CD8-positive, alpha-beta memory T cell (primary cell): ENCODE results near the gene PRRX2. TPM values are rescaled to one million over a fixed set of nuclear protein-coding genes. Genes with fewer than 3 reads are reported as not detected.

ENCODE experiments used
- CTCF ChIA-PET: fragments of 350-600 bp; sonication (Branson Sonifier 250); formaldehyde crosslinking; loops from one replicate; lab custom pipeline; 2021; ENCODE audit warnings: antibody characterized with exemption; lab: Charles Lee
- POLR2A ChIA-PET: fragments of 350-600 bp; sonication (Branson Sonifier 250); formaldehyde crosslinking; loops from one replicate; lab custom pipeline; 2021; ENCODE audit warnings: antibody characterized with exemption; lab: Charles Lee
- DNase-seq, 5 donors: peaks; one replicate each; pipeline versions ENCODE4 v3.0.0 to v3.0.0-alpha.2; 2020 to 2022; ENCODE audit warnings: mixed read lengths in 1 of 5
- H3K27ac ChIP-seq: one replicate; pipeline ENCODE4 v1.7.0; 2013; ENCODE audit warnings: low read depth, mild to moderate bottlenecking, low read length, moderate library complexity
- H3K27me3 ChIP-seq: 2 replicates; pipeline ENCODE4 v1.7.0; 2013; ENCODE audit warnings: low read length, mild to moderate bottlenecking; ENCODE audit not compliant: insufficient read depth, poor library complexity, severe bottlenecking
- H3K36me3 ChIP-seq: 2 replicates; pipeline ENCODE4 v1.7.0; 2013; ENCODE audit warnings: mild to moderate bottlenecking, low read length, moderate library complexity; ENCODE audit not compliant: insufficient read depth
- H3K4me1 ChIP-seq: 2 replicates; pipeline ENCODE4 v1.7.0; 2013; ENCODE audit warnings: mild to moderate bottlenecking, low read length, moderate library complexity; ENCODE audit not compliant: insufficient read depth
- H3K4me3 ChIP-seq: 2 replicates; pipeline ENCODE4 v1.7.0; 2013; ENCODE audit warnings: mild to moderate bottlenecking, low read length
- H3K9me3 ChIP-seq: 2 replicates; pipeline ENCODE4 v1.7.0; 2013; ENCODE audit warnings: mild to moderate bottlenecking, low read length
- H3K27ac Mint-ChIP-seq, 8 donors: one replicate each; pipeline ENCODE4 v1.8.0; 2020 to 2021; ENCODE audit warnings: mixed read lengths in 8 of 8, mild to moderate bottlenecking in 6 of 8, inconsistent platforms in 3 of 8, moderate library complexity in 3 of 8
- H3K27me3 Mint-ChIP-seq, 2 donors: one replicate each; pipeline ENCODE4 v1.8.0; 2020 to 2021; ENCODE audit warnings: mixed read lengths in 2 of 2, mild to moderate bottlenecking in 1 of 2, moderate library complexity in 1 of 2
- H3K36me3 Mint-ChIP-seq, 3 donors: one replicate each; pipeline ENCODE4 v1.8.0; 2020 to 2021; ENCODE audit warnings: mixed read lengths in 3 of 3, inconsistent platforms in 1 of 3, mild to moderate bottlenecking in 1 of 3
- H3K4me1 Mint-ChIP-seq, 3 donors: one replicate each; pipeline ENCODE4 v1.8.0; 2020 to 2021; ENCODE audit warnings: mixed read lengths in 3 of 3, inconsistent platforms in 1 of 3, mild to moderate bottlenecking in 1 of 3
- H3K4me3 Mint-ChIP-seq, 7 donors: one replicate each; pipeline ENCODE4 v1.8.0; 2020 to 2021; ENCODE audit warnings: mixed read lengths in 7 of 7, mild to moderate bottlenecking in 6 of 7, moderate library complexity in 4 of 7, inconsistent platforms in 2 of 7
- H3K9me3 Mint-ChIP-seq, 5 donors: one replicate each; pipeline ENCODE4 v1.8.0; 2020 to 2022; ENCODE audit warnings: mixed read lengths in 5 of 5, mild to moderate bottlenecking in 3 of 5, moderate library complexity in 2 of 5, inconsistent platforms in 1 of 5
- polyA plus RNA-seq: library from polyadenylated mRNA; unstranded; fragments of 300-500 nt; fragmentation: Illumina TruSeq; gene quantifications from one replicate; pipeline ENCODE4 v1.2.3, GENCODE V29; 2021
- total RNA-seq, 2 experiments: library from RNA; stranded (reverse); gene quantifications; one replicate each; pipeline ENCODE4 v1.2.3, GENCODE V29; 2021

PRRX2 gene
- total and polyA plus RNA-seq, 3 experiments from 2014 or later, result 0.35 to 0.66 TPM; not detected in 1

- Histone ChIP-seq H3K4me3 (peak within 1 kb of the TSS; percentile 100), H3K36me3 (no peaks in the 10 kb centered on the region), H3K4me1 (peaks cover 54% of the 10 kb centered on the region), H3K27ac (peak within 1 kb of the TSS; percentile 97), H3K9me3 (no peaks in the 10 kb centered on the region), H3K27me3 (peaks cover 8% of the 10 kb centered on the region)
- DNase-seq, result peak; percentile 82 to 93 (median 89)
- peak within 1 kb of the TSS; percentile 86 to 99 (median 97) for H3K27ac Mint-ChIP-seq
- POLR2A ChIA-PET, result interaction anchor here (0.5 to 2.3 kb wide), 13 partner anchors 15 to 1264 kb away, joined by 3 to 14 read pairs (median 6); partner anchors contain the start of genes ASB6 and IER5L
- H3K9me3 Mint-ChIP-seq, result no peaks in the 10 kb centered on the region
- H3K27me3 Mint-ChIP-seq, result peaks cover 6 to 11% of the 10 kb centered on the region in 2 donors
- H3K4me3 Mint-ChIP-seq, result peak within 1 kb of the TSS; percentile 82 to 93 (median 89)
- peaks cover 48 to 63% (median 62%) of the 10 kb centered on the region in 3 donors for H3K4me1 Mint-ChIP-seq
- CTCF ChIA-PET, result interaction anchor here (0.7 to 9.9 kb wide), 13 partner anchors 15 to 493 kb away, joined by 3 to 75 read pairs (median 4); partner anchors contain the start of genes ASB6 and IER5L
- H3K36me3 Mint-ChIP-seq, result peaks cover 0 to 31% (median 0%) of the 10 kb centered on the region in 3 donors
Observed at GRCh38 chr9:129626079-129626624, 39.3 kb upstream of the PRRX2 start, which contains the start of gene NTMT1. Gene NTMT1 (plus strand): TSS chr9:129626163. CDS start chr9:129632704, 6,541 bp downstream.

GRCh38 chr9:129626625-129627284 is 38.7 kb upstream of the PRRX2 start:
- peaks cover under 1 to 6% of the 10 kb centered on the region in 2 donors for H3K27me3 Mint-ChIP-seq
- Histone ChIP-seq H3K36me3 (no peaks in the 10 kb centered on the region), H3K4me1 (peaks cover 54% of the 10 kb centered on the region), H3K27ac (peak overlapping the region; percentile 97), H3K9me3 (no peaks in the 10 kb centered on the region), H3K27me3 (peaks cover 2% of the 10 kb centered on the region), H3K4me3 (peak overlapping the region; percentile 100)
- CTCF ChIA-PET, result interaction anchor here (0.9 to 9.9 kb wide), 10 partner anchors 14 to 488 kb away, joined by 3 to 75 read pairs (median 4); partner anchors contain the start of gene ASB6
- peak; percentile 29 to 62 (median 44) for DNase-seq
- H3K9me3 Mint-ChIP-seq, result no peaks in the 10 kb centered on the region
- peaks cover 0 to 34% (median 0%) of the 10 kb centered on the region in 3 donors for H3K36me3 Mint-ChIP-seq
- H3K4me3 Mint-ChIP-seq, result peak overlapping the region; percentile 82 to 93 (median 89)
- peak overlapping the region; percentile 86 to 99 (median 97) for H3K27ac Mint-ChIP-seq
- peaks cover 52 to 68% (median 67%) of the 10 kb centered on the region in 3 donors for H3K4me1 Mint-ChIP-seq
- POLR2A ChIA-PET, result interaction anchor here (0.5 to 1.6 kb wide), 9 partner anchors 12 to 835 kb away, joined by 3 to 10 read pairs (median 3); partner anchors contain the start of genes ASB6 and IER5L

DNA sequence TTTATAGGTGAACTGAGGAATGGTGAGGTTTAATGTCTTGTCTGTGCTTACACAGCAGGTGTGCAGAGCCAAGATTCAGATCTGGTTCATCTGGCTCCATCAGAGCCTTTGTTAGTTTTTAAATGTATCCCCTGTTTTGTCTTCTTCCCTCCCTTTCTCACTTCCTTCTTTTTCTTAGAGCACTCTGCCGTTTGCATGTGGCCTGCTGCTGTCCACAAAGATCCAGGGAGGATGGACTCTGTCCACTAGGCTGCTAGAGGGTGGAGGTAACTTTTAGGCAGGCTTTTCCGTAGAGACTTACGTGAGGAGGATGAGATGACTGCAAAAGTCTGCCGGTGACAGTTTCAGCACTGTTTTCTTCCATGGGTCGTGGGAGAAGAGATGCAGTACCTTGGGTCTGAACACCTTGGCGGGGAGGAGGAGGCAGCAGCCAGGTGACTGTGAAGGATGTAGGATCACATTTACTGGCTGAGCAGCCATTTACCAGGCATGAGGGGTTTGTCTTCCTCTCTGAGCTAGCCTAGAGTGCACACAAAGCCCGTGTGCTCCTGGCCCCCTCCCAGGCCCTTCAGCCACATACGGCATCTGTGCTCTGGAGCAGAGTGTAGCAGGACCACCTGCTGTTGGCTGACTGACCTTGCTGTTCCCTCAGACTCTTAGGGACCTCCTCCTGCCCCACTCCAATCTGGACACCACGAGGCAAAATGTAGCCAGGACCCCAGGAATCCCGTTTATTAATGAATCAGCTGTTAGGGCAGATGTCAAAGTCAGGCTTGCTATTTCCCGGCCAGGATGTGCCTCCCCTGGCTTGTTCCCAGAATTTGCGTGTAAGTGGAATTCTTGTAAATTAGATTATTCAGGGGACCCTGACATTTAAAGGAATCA is 37.6 kb upstream of the PRRX2 start:
- ChIA-PET CTCF (interaction anchor here (1.0 to 9.9 kb wide), 4 partner anchors 13 to 496 kb away, joined by 3 to 75 read pairs (median 3); partner anchors contain the start of genes ASB6 and IER5L), POLR2A (interaction anchor here (0.8 to 1.1 kb wide), 3 partner anchors 11 to 392 kb away, joined by 3 read pairs; partner anchors contain the start of gene ASB6)
- Mint-ChIP-seq H3K27ac (peak overlapping the region; percentile 86 to 99 (median 97)), H3K9me3 (no peaks in the 10 kb centered on the region), H3K4me1 (peaks cover 57 to 75% (median 71%) of the 10 kb centered on the region in 3 donors), H3K27me3 (peaks cover 0 to 4% of the 10 kb centered on the region in 2 donors), H3K36me3 (peaks cover 0 to 44% (median 0%) of the 10 kb centered on the region in 3 donors), H3K4me3 (peak overlapping the region; percentile 82 to 93 (median 89))
- DNase-seq, result no peak
- H3K4me3 ChIP-seq, result peak overlapping the region; percentile 100
- H3K9me3 ChIP-seq, result no peaks in the 10 kb centered on the region
- H3K27me3 ChIP-seq, result no peaks in the 10 kb centered on the region
- peaks cover 6% of the 10 kb centered on the region for H3K36me3 ChIP-seq
- peak overlapping the region; percentile 97 for H3K27ac ChIP-seq
- peaks cover 54% of the 10 kb centered on the region for H3K4me1 ChIP-seq

DNA sequence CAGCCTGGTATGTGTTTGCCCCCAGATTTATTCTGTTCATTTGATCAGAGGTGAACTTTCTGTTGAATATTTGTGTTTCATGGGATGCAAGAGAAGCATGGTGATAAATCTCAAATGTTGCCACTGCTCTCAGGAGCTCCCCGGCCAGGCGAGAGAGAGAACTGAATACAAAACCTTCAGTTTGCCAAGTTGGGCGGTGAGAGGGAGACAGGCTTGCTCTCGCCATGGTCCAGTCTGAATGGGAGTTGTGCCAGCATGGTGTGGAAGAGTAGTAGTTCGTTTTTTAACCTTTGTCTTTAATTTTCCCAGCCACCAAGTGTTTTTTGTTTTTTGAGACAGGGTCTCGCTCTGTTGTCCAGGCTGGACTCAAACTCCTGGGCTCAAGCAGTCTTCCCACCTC is 36.7 kb upstream of the PRRX2 start:
- POLR2A ChIA-PET, result no interaction called here

GRCh38 chr9:129629251-129629820 is 36.1 kb upstream of the PRRX2 start:
- Mint-ChIP-seq H3K27me3 (no peaks in the 10 kb centered on the region), H3K4me1 (peaks cover 51 to 71% (median 65%) of the 10 kb centered on the region in 3 donors)
- POLR2A ChIA-PET, result no interaction called here

More for the DNA sequence above, 36.7 kb upstream of the PRRX2 start:
- Mint-ChIP-seq H3K36me3 (peaks cover 0 to 54% (median 0%) of the 10 kb centered on the region in 3 donors), H3K27me3 (no peaks in the 10 kb centered on the region), H3K4me3 (peak overlapping the region in 4 of 7 donors; percentile 5 to 93 (median 62)), H3K9me3 (peaks cover 0 to 2% (median 0%) of the 10 kb centered on the region in 5 donors), H3K4me1 (peaks cover 55 to 75% (median 68%) of the 10 kb centered on the region in 3 donors), H3K27ac (peak overlapping the region; percentile 56 to 99 (median 94))
- CTCF ChIA-PET, result interaction anchor here (1.4 to 9.9 kb wide), 3 partner anchors 12 to 497 kb away, joined by 3 to 75 read pairs (median 3); partner anchors contain the start of genes ASB6 and IER5L
- H3K4me1 ChIP-seq, result peaks cover 54% of the 10 kb centered on the region
- peaks cover 7% of the 10 kb centered on the region for H3K36me3 ChIP-seq
- H3K27ac ChIP-seq, result no peak overlapping the region
- no peak for DNase-seq
- H3K9me3 ChIP-seq, result no peaks in the 10 kb centered on the region
- H3K4me3 ChIP-seq, result no peak overlapping the region
- H3K27me3 ChIP-seq, result no peaks in the 10 kb centered on the region

DNA sequence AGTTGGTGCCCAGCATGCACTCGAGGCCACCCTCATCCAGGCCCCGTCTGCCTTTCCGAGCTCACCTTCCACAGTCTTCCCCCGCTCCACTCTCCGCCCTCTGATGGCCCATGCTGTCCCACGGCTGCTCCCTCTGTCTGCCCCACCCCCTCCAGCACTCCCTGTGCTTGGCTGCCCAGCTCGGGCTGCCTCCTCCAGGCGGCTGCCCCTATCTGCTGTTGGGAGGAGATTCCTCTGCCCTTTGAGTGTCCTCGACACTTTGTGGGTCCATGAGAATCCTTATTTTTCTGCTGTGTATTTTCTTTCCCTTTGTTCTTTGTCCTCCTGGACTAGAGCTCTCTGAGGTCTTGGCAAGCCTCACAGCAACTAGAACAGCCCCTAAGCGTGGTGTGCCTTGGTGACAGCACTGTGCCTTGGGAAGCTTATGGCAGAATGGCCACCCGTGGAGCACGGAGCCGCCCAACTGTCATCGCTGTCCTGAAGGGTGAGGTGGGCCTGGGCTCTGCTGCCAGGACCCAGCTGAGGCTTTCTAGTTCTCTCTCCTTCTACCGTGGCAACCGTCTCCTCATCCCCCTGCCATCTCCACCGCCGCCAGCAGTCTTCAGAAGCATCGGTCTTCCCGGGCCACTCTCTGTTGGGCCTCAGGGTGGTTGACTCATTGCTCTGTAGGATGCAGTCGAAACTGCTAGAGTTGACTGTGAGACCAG is 34.3 kb upstream of the PRRX2 start:
- no peak for DNase-seq
- H3K36me3 ChIP-seq, result peaks cover 26% of the 10 kb centered on the region
- no peak overlapping the region for H3K4me3 ChIP-seq
- peaks cover 0 to 2% (median 0%) of the 10 kb centered on the region in 5 donors for H3K9me3 Mint-ChIP-seq
- no peaks in the 10 kb centered on the region for H3K9me3 ChIP-seq
- peak overlapping the region in 6 of 8 donors; percentile 51 to 99 (median 68) for H3K27ac Mint-ChIP-seq
- CTCF ChIA-PET, result interaction anchor here (1.2 to 9.9 kb wide), 3 partner anchors 10 to 499 kb away, joined by 4 to 75 read pairs (median 8); partner anchors contain the start of gene ASB6
- H3K27ac ChIP-seq, result no peak overlapping the region
- H3K27me3 Mint-ChIP-seq, result no peaks in the 10 kb centered on the region
- peaks cover 36% of the 10 kb centered on the region for H3K4me1 ChIP-seq
- H3K36me3 Mint-ChIP-seq, result peaks cover 0 to 72% (median 0%) of the 10 kb centered on the region in 3 donors
- peak overlapping the region in 1 of 7 donors; percentile 60 for H3K4me3 Mint-ChIP-seq
- H3K4me1 Mint-ChIP-seq, result peaks cover 43 to 60% (median 55%) of the 10 kb centered on the region in 3 donors
- POLR2A ChIA-PET, result no interaction called here
- no peaks in the 10 kb centered on the region for H3K27me3 ChIP-seq

More at GRCh38 chr9:129629251-129629820, 36.1 kb upstream of the PRRX2 start:
- no peak for DNase-seq
- Mint-ChIP-seq H3K36me3 (peaks cover 0 to 58% (median 0%) of the 10 kb centered on the region in 3 donors), H3K27ac (peak overlapping the region in 7 of 8 donors; percentile 17 to 99 (median 94)), H3K9me3 (peaks cover 0 to 2% (median 0%) of the 10 kb centered on the region in 5 donors), H3K4me3 (peak overlapping the region in 3 of 7 donors; percentile 29 to 92 (median 32))
- Histone ChIP-seq H3K4me3 (no peak overlapping the region), H3K27ac (no peak overlapping the region), H3K4me1 (peaks cover 50% of the 10 kb centered on the region), H3K36me3 (peaks cover 11% of the 10 kb centered on the region), H3K9me3 (no peaks in the 10 kb centered on the region), H3K27me3 (no peaks in the 10 kb centered on the region)
- CTCF ChIA-PET, result interaction anchor here (1.5 to 9.9 kb wide), 3 partner anchors 12 to 497 kb away, joined by 3 to 75 read pairs (median 8); partner anchors contain the start of gene ASB6
